Upper lobe of left lung (tissue), 6 donors: Measurements from ENCODE around the gene CLIP2. TPM values are rescaled to one million over a fixed set of nuclear protein-coding genes. Genes with fewer than 3 reads are reported as not detected.

Source experiments
- ATAC-seq, 2 donors: fragments of 200-7000 bp; cut with Tn5 transposase; one replicate each; pipeline ENCODE4 v1.9.1; 2022; ENCODE audit warnings: mild to moderate bottlenecking in 2 of 2, moderate library complexity in 2 of 2; ENCODE audit not compliant: low FRiP score in 2 of 2
- DNase-seq, 2 donors: peaks; one replicate each; pipeline ENCODE4 v3.0.0-alpha.2; 2019 to 2020
- H3K27ac ChIP-seq, 4 donors: fragments of 200-600 bp; sonication (generic); one replicate each; pipeline ENCODE4 v1.5.1; 2016 to 2019
- H3K27me3 ChIP-seq, 4 donors: fragments of 200-600 bp; sonication (generic); one replicate each; pipeline ENCODE4 v1.5.1; 2017 to 2019
- H3K36me3 ChIP-seq, 4 donors: fragments of 200-600 bp; sonication (generic); one replicate each; pipeline ENCODE4 v1.5.1; 2016 to 2019
- H3K4me1 ChIP-seq, 4 donors: fragments of 200-600 bp; sonication (generic); one replicate each; pipeline ENCODE4 v1.5.1; 2018 to 2019
- H3K4me3 ChIP-seq, 4 donors: fragments of 200-600 bp; sonication (generic); one replicate each; pipeline ENCODE4 v1.5.1; 2017 to 2019; ENCODE audit warnings: mild to moderate bottlenecking in 2 of 4, moderate library complexity in 1 of 4
- H3K9me3 ChIP-seq, 4 donors: fragments of 200-600 bp; sonication (generic); one replicate each; pipeline ENCODE4 v1.5.1; 2018 to 2019
- EP300 ChIP-seq, 4 donors: sonication (generic); formaldehyde crosslinking; IDR thresholded peaks; one replicate each; pipeline ENCODE4 v1.5.1; 2017; ENCODE audit warnings: antibody characterized with exemption in 4 of 4, control low read depth in 2 of 4
- POLR2A ChIP-seq, 4 donors: fragments of 450-650 bp; IDR thresholded peaks; one replicate each; pipeline ENCODE4 v1.5.1; 2016 to 2017; ENCODE audit warnings: antibody characterized with exemption in 4 of 4, mild to moderate bottlenecking in 2 of 4
- POLR2AphosphoS5 ChIP-seq, 2 donors: sonication (generic); formaldehyde crosslinking; IDR thresholded peaks; one replicate each; pipeline ENCODE4 v1.5.1; 2017; ENCODE audit warnings: antibody characterized with exemption in 2 of 2
- WGBS, 2 donors: methylation state at CpG; one replicate each; pipeline ENCODE4 v1.1.5; 2017 to 2018; 5-methylcytosine and 5-hydroxymethylcytosine counted together
- total RNA-seq, 6 donors: library from RNA; depleted of rRNA in 4 of 6; stranded (reverse); fragments of >200 nt in 4 of 6; gene quantifications; one replicate each; pipeline versions ENCODE4 v1.1.0 to v1.2.1, GENCODE V29; 2016 to 2021
- TF ChIP-seq, protein P1 (sequence below), 6 experiments: fragments of 450-650 bp in 4 of 6; fragments of 200-600 bp in 2 of 6; sonication (generic) in 2 of 6; IDR thresholded peaks; one replicate each; pipeline ENCODE4 v1.5.1; 2016 to 2019; ENCODE audit warnings: antibody characterized with exemption in 6 of 6
- donor health status: DM: no; HTN: no; CAD: no; lungs with moderate emphysema.
- donor health status: DM: no; HTN: yes; CAD: no; lungs with severe emphysema.

CLIP2 gene
- total RNA-seq, 6 donors from 2014 or later = 12.1 to 55.5 (median 24.8) TPM

DNA sequence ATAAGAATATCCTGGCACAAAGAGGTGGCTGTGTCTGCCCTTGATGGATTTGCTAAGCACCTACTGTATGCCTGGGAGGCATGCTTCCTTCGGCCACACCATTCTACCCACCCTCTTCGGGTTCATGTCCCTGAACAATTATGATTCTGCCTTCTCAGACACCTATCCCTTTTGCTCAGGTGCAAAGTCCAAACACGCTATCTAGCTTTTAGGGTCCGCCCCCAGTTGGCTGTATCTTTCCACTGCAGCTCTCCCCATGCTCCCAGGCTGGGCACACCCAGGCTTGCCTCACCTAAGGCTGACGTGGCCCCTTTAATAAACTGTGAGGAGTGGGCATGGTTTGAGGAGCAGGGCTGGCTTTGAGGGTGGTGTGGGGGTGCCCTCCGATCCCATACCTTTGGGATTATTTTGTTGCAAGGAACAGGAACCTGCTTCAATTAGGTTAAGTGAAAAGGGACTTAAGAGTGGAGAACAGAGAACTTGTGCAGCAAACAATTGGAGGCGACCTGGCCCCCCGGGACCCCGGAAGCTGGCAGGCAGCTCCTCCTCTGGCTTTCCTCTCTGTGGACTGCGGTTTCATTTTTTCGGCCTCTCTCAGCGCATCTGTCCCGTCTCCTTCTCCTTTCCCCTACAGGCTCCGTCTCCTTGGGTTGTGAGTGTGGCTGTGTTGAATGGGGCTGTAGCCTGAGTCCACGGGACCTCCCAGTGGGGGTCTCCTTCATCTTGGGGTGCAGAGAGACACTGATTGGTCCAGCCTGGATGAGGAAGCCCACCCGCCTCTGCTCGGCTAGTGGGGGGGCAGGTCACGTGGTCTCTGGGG is 3.8 kb downstream of the CLIP2 start:
- ATAC-seq = no peak
- WGBS, 2 donors = 81 to 83% methylated on average over 18 of the region's 18 CpGs

DNA sequence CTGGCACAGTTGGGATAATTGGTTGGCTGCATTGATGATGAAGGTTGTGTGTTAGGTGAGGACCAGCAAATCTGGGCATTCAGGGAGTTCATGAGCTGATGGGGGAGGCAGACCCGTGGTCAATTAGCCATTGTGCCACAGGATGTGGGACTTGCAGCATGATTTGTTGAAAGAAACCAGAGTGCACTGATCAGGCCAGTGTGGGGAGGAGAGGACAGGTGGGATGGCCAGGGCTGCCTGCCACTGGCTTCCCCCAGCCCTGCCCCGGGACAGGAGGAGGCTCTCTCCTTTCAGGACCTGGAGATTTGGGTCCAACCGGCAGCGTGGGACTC is 4.3 kb downstream of the CLIP2 start:
- DNase-seq = no peak
- H3K27ac ChIP-seq = peak overlapping the region in 2 of 4 donors; percentile 7 to 75
- H3K4me3 ChIP-seq = no peak overlapping the region
- TF ChIP-seq POLR2AphosphoS5 (IDR thresholded peaks at IDR 0.05) = no peak
- TF ChIP-seq, protein P1, sequence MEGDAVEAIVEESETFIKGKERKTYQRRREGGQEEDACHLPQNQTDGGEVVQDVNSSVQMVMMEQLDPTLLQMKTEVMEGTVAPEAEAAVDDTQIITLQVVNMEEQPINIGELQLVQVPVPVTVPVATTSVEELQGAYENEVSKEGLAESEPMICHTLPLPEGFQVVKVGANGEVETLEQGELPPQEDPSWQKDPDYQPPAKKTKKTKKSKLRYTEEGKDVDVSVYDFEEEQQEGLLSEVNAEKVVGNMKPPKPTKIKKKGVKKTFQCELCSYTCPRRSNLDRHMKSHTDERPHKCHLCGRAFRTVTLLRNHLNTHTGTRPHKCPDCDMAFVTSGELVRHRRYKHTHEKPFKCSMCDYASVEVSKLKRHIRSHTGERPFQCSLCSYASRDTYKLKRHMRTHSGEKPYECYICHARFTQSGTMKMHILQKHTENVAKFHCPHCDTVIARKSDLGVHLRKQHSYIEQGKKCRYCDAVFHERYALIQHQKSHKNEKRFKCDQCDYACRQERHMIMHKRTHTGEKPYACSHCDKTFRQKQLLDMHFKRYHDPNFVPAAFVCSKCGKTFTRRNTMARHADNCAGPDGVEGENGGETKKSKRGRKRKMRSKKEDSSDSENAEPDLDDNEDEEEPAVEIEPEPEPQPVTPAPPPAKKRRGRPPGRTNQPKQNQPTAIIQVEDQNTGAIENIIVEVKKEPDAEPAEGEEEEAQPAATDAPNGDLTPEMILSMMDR (IDR thresholded peaks at IDR 0.05) = no peak
- no peak for TF ChIP-seq EP300 (IDR thresholded peaks at IDR 0.05)
- no peak for TF ChIP-seq POLR2A (IDR thresholded peaks at IDR 0.05)
- H3K9me3 ChIP-seq = no peaks in the 10 kb centered on the region
- H3K36me3 ChIP-seq = no peaks in the 10 kb centered on the region
- no peak for ATAC-seq
- peaks cover 0 to 3% (median 0%) of the 10 kb centered on the region in 4 donors for H3K27me3 ChIP-seq
- H3K4me1 ChIP-seq = peaks cover 16 to 39% (median 29%) of the 10 kb centered on the region in 4 donors
- 72 to 75% methylated on average over 4 of the region's 4 CpGs for WGBS, 2 donors

More for the DNA sequence above, 3.8 kb downstream of the CLIP2 start:
- Histone ChIP-seq H3K4me1 (peaks cover 17 to 44% (median 33%) of the 10 kb centered on the region in 4 donors), H3K27ac (peak overlapping the region in 2 of 4 donors; percentile 7 to 75), H3K36me3 (no peaks in the 10 kb centered on the region), H3K9me3 (no peaks in the 10 kb centered on the region), H3K4me3 (no peak overlapping the region), H3K27me3 (peaks cover 0 to 3% (median 0%) of the 10 kb centered on the region in 4 donors)
- no peak for DNase-seq
- TF ChIP-seq EP300 (IDR thresholded peaks at IDR 0.05) (no peak), POLR2A (IDR thresholded peaks at IDR 0.05) (no peak), POLR2AphosphoS5 (IDR thresholded peaks at IDR 0.05) (no peak)
- TF ChIP-seq, protein P1 (IDR thresholded peaks at IDR 0.05) = no peak

DNA sequence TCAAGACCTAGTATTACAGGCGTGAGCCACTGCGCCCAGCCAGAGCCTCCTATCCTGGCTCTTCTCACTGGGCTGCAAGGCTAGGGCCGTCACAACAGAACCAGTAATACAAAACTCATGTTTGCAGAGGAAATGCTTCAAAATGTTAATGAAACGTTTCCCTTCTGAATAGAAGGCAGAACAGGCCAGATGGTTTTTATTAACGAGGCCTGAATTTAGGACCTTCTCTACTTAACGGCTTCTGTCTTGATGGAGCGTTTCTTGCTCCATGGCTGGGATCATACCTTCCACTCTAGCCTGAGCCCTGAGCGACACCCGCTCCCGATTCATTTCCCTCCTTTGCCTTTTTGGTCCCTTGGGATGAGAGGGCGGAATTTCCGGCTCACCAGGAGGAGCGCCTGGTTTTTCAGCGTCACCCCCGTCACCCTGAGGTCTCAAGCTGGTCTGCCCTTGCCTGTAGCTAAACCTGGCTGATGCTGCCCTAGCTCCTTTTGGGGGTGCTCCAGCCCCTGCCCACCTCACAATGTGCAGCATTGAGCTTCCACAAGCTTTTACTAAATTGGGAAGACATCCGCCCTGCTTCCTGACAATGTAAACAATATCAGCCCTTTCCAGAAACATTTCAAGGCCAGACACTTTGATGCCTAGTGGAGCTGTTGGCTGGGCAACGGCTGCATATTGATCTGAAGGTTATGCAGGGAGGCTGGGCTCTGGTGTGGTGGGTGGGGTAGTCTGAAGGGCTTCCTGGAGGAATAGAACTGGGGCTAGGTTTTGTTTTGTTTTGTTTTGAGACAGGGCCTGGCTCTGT is 5.2 kb downstream of the CLIP2 start:
- TF ChIP-seq, protein P1 (IDR thresholded peaks at IDR 0.05) = no peak
- no peak for TF ChIP-seq POLR2AphosphoS5 (IDR thresholded peaks at IDR 0.05)
- no peak for TF ChIP-seq EP300 (IDR thresholded peaks at IDR 0.05)
- no peak for TF ChIP-seq POLR2A (IDR thresholded peaks at IDR 0.05)
- peak in 1 of 2 donors; percentile 16 for ATAC-seq
- peak overlapping the region; percentile 4 to 75 (median 64) for H3K27ac ChIP-seq
- peaks cover 0 to 3% (median 0%) of the 10 kb centered on the region in 4 donors for H3K27me3 ChIP-seq
- no peak overlapping the region for H3K4me3 ChIP-seq
- DNase-seq = no peak
- peaks cover 14 to 42% (median 25%) of the 10 kb centered on the region in 4 donors for H3K4me1 ChIP-seq
- H3K36me3 ChIP-seq = no peaks in the 10 kb centered on the region
- 48 to 54% methylated on average over 16 to 17 of the region's 17 CpGs for WGBS, 2 donors
- no peaks in the 10 kb centered on the region for H3K9me3 ChIP-seq

DNA sequence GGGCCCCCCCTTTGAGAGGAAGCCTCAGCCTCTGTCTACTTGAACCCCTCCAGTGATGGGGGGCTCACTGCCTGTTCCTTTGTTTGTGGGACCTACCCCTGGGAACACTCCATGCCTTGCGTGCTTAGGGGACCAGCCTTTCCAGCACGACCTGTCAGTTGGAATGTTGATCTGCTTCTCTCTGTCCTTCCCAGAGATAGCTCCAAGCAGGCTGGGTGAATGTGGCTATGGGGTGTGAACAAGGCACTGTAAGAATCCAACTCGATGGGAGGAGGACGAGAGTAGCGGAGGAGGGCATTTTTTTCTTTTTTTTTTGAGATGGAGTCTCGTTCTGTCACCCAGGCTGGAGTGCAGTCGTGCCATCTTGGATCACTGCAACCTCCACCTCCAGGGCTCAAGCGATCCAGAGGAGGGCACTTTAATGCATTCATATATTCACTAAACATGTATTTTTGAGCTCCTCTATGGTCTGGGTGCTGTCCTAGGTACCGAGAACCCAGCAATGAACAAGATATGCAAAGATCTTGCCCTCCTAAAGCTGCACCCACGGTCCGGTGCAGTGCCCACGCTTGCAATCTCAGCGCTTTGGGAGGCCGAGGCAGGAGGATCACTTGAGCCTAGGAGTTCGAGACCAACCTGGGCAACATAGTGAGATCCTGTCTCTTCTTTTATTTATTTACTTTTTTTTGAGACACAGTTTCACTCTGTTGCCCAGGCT is 8.5 kb downstream of the CLIP2 start:
- TF ChIP-seq EP300 (IDR thresholded peaks at IDR 0.05) = no peak
- TF ChIP-seq POLR2AphosphoS5 (IDR thresholded peaks at IDR 0.05) = no peak

More for the DNA sequence above, 8.5 kb downstream of the CLIP2 start:
- Histone ChIP-seq H3K27me3 (no peaks in the 10 kb centered on the region), H3K27ac (no peak overlapping the region), H3K4me1 (peaks cover 3 to 26% (median 19%) of the 10 kb centered on the region in 4 donors), H3K4me3 (no peak overlapping the region), H3K9me3 (no peaks in the 10 kb centered on the region), H3K36me3 (no peaks in the 10 kb centered on the region)
- WGBS, 2 donors = 88 to 91% methylated on average over 15 of the region's 15 CpGs
- ATAC-seq (no peak), DNase-seq (no peak)
